Measurements from ENCODE around the gene MMP24OS.

MMP24OS gene

DNA sequence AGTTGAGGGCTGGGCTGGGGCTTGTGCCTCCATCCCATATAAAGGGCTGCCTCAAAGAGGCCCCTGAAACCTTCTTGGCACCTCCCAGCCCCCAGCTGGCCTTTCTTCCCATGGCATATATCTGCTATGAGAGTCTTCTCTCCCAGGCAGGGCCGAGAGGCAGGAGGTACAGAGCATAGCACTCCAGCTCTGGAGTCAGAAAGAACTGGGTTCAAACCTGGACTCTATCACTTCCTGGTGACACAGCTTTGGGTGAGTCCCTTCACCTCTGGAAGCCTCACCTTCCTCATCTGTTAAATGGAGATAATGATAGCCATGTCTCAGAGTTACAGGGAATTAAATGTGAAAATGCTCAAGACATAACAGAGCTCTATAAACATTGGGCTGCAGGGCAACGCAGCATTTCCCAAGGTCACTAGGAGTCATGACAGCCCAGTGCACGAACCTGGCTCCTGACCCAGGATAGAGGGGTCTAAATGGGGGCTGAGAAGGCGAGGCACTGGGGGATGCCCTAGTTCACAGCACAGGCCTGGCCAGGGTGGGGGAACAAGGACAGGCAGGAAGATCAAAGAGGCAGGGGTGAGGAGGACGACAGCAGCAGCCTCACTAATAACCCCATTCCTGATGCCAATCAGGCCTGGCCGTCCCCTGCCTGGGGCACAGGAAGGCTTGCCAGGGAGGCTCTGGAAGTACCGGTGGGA lies 12.4 kb upstream of the MMP24OS start:
- DNase-seq = no peak

DNA sequence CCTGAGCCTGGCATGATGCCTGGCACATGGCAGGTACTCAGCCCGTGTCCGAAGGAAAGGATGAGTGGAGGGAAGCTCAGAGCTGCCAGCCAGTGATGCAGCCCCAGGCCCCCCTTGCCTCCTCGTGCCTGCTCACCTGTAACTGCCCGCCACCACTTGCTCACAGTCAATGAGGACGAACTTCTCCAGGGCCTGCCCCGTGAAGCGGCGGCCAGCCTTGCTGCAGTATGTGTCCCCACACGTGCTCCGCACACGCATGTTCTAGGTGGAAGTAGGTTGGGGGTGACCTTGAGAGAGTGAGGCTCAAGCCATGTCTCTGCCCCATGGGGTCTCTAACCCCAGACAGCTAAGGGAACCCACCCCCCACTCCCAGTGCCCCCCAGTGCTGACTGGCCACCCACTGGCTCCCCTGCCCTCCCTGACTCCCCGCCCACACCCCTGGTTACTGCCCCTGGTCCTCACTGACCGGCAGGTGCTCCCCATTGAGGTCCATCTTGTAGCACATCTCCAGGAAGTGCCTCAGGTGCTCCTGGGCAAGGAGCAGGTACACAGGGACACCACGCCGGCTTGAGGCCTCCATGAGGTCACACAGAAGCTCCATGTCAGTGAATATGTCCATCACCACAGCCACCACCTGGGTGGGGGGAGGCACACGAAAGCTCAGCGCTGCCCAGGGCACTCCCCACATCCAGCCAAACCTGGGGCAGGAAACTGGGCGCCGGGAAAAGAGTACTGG lies 10.6 kb upstream of the MMP24OS start:
- no peak for DNase-seq

DNA sequence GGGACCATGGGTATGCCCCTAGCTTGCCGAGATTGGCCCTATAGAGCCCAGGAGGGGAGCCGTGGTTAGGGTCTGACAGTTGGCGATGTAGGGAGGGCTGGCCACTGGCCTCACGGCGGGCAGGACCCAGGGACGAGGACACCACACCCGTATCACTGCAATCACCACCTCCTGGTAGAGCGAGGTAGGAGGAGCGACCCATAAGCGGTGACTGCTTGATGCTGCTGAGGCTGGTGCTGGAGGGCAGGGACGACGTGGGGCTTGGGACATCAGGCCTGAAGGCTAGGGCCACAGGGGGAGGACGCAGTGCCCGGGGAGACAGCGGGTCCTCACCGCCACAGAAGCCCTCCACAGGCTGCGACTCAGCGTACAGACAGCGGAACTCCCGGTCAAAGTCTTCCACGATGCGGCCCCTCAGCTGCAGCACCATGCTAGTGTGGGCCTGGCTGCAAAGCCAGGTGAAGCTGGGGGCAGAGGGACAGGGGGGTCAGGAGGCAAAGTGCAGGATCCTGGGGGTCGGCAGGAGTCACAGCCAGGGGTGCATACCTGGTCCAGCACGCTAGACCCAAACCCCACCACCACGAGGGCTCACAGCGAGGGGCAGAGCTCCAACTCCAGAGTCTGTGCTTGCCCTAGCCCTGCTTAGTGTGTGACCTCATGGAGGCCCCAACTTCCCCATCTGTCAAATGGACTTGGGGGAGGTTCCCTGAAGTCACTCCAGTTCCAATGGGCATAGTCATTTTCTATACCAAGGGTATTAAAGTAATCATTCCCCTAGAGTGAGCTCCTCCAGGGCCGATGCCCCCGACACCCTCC lies 9.8 kb upstream of the MMP24OS start:
- no peak for DNase-seq

DNA sequence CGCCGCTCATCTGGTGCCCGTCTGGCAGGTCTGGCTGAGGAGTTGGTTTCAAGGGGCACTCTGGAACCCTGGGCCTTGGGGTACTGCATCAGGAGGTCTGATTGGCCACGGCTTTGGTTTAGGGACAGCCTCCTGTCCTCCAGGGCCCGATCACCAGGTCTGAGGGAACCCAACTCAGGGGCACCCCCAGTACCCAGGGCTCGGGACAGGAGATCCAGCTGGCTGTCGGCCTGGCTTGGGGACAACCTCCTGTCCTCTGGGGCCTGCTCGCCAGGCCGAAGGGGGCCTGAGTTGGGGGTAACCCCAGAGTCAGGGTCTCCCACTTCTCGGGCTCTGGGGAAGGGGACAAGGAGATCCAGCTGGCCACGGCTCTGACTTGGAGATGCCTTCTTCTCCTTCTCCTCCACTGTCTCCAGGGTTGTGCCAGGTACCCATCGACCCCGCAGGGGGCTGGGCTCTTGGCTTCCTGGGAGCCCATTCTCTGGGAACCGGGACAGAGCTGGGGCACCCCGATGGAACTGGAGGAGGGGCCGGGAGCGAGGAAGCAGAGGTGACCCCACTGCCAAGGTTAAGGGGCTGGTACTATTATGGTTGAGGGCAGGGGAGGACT lies 9.1 kb upstream of the MMP24OS start:
- DNase-seq = no peak

DNA sequence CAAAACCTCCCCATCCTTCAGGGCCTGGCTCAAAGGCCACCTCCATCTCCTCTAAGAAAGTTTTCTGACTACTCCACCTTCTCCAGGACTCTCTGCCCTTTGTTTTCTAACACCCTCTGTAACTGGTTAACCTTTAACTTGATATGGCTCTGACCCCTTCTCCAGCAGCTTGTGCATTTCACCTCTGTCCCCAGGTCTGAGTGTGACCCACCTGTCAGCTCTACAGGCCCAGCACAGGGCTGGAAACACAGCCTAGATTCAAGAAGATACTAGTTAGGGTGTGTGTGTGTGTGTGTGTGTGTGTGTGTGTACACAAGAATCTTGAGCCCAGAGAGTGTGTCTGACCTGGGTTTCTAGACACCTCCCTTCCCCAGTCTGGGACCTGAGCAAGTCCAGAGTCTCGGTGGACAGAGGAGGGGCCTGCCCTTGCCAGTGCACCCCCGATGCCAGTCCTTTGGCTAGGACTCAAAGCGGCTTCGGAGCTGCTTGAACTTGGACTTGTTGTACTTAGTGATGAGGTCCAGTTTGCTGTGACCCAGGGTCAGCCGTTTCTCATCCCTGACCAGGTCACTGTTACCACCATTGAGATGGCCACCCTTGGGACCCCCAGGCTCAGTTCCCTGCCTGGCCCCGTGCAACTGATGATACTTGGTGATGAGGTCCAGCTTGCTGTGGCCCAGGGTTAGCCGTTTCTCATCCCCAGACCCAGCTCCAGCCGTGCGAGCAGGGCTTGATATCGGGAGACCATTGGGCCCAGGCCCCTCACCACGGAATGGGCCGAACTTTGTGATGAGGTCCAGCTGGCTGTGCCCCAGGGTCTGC lies 8.4 kb upstream of the MMP24OS start:
- no peak for DNase-seq

DNA sequence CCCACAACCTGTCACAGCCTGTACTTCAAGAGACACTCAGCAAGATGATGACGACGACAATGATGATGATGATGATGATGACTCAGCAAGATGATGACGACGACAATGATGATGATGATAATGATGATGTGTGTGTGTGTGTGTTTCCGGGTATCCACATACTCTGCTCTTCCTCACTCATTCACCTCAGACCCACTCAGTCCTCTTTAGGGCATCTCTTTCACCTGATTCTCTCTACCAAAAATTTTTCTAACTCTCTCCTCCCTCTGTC lies 7.8 kb upstream of the MMP24OS start:
- DNase-seq = no peak

DNA sequence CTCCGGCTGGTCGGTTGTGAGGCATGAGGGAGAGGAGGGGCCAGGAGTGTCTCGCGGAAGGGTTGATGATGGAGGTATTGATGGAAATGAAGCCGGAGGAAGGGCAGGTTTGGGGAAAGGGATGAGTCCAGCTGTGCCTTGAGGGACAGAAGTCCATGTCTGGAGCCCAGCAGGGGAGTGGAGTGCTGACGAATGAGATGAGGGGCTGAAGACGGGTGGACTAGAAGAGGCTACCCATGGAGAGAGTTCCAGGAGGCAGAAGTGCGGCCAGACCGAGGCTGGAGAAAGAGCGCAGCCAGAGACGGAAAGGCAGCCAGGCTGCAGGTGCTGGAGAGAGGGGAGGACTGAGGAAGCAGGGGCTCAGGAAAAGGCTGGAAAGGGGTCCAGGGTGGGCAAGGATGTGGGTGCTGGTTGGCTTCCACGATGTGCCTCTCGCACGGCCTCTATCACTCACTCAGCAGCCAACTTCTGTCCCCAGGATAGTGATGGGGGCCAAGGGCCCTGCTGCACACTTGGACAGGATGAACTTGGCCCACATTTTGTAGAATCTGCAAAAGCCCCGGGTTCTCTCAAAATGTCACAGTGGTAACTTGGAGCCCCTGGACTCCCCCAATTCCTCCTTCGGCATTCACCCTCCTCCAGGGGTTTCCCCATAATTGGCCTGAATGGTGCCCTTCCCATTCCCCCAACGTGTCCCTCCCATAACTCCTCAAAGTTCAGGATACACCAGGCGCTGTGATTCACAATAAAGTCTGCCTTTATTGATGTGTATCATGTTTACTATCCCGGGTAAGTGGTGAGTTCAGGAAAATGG lies 7.3 kb upstream of the MMP24OS start:
- DNase-seq = no peak

DNA sequence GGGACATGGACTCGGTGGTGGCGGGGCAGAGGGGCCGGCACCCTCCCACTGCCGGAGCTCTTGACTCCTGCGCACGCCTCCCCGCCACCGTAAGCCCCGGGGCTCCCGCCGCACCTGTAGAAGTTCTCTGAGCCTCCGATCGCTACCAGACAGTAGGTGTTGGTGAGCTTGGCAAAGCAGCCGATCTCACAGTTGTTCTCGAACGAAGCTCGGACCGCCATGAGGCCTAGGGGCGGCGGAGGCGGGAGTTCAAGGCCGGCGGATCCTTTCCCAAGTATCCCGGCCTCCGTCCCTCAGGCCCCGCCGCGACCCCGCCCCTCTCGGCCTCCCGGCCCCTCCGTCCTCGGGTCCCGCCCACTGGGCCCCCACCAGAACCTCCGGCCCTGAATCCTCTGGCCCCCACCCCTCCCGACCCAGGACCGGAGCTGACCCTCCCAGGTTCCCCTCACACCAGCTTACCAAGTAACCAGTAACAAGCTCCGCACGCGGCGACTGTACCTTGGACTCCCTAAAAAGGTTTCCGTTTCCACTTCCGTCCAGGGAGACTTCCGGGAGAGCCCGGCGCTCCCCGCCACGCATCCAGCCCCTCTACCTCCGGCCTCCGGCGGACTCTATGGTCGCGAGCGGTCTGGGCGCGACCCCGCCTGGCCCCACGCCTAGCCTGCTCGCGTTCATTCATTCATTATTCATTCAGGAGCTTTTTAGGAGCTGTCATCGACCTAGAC lies 6.5 kb upstream of the MMP24OS start, which contains the start of gene EIF6:
Gene EIF6, minus strand, starts transcription at position 506 of the 725 bp plus-strand sequence. Its CDS starts 285 bp downstream, at position 221.
- peak; percentile 77 to 86 for DNase-seq

DNA sequence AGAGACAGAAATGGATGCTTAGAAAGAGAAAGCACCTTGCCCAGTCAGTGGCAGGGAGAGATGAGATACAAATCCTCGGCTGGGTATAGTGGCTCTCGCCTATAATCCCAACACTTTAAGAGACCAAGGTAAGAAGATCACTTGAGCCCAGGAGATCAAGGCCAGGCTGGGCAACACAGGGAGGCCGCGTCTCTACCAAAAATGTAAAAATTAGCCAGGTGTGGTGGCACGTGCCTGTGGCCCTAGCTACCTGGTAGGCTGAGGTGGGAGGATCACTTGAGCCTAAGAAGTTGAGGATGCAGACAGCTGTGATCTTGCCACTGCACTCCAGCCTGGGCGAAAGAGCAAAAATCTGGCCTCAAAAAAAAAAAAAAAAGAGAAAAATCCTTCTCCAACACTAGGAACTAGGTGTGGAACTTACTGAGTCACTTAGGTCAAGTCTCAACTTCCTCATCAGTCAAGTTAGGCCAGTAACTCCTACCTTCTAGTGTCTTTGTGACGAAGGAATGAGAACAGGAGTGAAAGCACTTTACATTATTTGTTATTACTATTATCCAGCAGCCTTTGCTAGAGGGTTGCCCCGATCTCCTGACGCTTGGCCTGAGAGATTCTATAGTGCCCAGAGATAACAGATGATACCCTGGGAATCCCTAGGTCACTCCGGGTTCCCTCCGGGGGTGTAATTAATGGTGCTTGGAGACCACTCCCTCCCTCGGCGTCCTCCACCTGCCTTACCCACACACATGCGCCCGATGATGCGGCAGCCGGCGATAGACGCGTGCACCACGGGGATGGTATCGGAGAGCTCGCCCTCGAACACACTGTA lies 5.7 kb upstream of the MMP24OS start:
- DNase-seq = no peak

DNA sequence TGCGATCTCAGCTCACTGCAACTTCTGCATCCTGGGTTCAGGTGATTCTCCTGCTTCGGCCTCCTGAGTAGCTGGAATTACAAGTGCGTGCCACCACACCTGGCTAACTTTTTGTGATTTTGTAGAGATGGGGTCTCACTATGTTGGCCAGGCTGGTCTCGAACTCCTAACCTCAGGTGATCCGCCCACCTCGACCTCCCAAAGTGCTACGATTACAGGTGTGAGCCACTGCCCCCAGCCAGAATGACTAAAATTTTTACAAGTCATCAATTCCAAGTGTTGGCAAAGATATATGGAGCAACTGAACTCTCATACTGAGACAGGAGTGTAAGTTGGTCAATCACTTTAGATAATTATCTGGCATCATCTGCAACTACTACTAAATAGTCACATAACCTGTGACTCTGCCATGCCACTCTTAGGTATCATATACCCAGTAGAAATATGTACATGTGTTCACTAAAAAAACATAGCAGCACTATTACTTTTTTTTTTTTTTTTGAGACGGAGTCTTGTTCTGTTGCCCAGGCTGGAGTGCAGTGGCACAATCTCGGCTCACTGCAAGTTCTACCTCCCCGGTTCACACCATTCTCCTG lies 3.7 kb upstream of the MMP24OS start:
- DNase-seq = no peak

DNA sequence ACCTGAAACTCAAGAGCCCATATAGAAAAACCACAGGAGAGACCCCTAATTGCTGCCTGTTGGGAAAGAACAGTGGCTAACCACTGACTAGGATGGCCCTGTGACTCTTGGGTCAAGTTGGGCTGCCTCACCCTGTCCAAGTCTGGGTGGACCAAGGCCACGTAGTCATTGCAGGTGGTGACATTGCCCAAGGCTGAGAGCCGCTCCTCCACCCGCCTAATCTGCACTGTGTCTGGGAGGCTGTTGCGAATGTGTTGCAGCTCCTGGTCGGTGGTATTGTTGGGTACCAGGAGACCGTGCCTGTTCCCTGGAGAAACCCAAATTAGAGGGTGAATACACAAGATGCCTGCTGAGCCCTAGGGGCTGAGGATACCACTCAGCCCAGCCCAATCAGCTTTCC lies 2.6 kb upstream of the MMP24OS start:
- no peak for DNase-seq

DNA sequence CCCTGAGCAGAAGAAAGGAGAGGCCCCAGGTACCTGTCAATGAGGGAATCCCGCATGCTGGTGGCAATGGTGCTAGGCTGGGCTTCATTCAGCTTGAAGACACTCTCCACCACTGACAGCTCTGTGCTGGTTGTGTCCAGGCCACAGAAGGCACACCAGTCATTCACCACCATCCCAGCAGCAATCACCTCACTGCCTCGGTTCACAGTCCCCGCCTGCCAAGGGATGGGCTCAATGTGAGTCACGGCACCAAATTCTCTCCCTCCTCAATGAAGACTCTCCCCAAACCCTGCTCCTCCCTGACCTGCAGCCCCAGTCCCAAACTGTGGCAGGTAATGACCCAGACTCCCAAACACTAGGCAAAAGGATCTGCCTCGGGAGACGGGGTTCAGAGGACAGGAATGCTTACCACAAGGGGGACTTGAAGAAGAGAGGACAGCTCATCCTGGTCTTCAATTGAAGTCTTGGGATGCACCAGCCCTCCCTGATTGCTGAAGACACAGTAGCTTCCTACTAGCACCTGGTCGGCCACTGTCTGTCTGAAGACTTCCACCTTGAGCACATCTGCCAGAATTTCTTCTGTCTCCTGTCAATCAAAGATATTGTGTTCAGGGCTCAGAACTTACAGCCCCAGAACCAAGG lies 1.7 kb upstream of the MMP24OS start:
- DNase-seq = no peak

DNA sequence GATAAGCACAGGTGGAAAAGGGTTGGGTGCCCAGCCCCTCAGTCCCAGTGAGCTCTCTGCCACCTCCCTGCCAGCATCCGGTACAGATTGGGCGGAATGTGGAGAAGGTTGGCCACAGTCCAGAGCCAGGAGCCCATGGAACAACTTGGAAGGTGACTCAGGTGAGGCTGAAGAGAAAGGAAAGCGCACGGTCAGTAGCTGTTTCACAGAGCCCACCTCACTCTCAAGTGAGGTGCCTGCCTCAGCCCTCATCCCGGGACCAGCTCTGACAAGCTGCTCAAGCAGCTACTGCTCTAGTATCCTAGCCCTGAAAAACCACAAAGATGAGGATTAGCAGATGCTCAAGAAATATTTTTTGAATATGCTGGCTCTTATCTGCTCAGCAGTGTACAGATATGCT lies 1.1 kb upstream of the MMP24OS start:
- no peak for DNase-seq

DNA sequence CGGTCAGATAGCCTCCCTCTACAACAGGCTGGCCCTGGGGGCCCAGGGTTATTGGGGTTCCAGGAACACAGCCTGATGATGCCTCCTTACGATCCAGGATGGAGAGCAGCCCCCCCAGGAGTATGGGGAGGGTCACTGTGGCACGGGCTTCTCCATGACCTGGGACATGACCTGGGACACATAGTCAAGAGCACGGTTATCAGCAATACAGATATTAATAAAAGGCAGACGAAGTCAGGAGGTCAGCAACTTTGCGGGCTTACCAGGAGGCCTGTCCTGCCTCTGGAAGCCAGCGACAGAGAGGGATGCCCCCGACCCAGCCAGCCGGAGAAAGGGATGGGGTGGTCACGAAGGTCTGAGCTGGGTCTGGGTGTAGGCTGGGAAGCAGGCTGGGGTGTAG lies 795 bp downstream of the MMP24OS start:
- DNase-seq = no peak

DNA sequence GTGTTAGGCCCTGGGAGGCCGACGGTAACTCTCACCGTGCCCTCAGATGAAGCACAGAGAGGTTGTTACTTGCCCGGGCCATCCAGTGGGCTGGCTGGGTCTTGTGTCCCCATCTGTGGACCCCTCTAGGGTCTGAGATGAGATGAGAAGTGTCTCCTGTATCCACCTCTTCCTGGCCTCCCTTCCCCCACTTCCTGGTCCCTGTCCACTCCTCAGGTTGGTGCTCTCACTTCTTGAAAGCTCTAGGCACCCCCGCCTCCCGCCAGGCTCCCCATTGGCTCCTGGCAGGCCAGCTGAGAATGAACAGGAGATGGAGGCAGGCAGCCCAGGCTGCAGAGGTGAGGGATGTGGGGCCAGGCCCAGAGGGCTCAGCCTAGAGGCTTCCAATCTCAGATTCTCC lies 1.5 kb downstream of the MMP24OS start:
- DNase-seq = no peak

DNA sequence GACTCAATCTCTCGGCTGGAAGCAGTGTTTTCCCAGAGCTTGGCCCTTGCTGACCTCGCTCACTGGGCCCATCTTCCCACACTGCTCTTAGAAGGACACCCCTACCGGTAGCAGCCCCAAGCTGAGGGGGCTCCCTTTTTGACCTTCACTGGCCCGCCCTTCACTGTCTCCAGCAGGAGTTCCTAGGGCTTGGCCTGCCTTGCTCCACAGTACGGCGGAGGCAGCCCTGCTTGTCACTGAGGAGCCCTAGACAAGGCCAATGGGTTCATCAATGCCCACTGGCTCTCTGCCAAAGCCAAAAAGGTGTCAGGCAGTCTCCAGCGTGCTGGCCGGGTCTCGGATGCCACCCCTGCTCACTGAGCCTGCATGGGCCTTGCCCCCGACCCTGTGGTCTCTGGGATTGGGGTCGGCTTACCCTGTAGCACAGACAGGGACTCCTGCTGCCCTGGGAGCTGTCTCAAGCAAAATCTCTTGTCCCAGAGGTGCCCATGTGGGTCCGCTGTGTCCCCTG lies 2.1 kb downstream of the MMP24OS start:
- no peak for DNase-seq

DNA sequence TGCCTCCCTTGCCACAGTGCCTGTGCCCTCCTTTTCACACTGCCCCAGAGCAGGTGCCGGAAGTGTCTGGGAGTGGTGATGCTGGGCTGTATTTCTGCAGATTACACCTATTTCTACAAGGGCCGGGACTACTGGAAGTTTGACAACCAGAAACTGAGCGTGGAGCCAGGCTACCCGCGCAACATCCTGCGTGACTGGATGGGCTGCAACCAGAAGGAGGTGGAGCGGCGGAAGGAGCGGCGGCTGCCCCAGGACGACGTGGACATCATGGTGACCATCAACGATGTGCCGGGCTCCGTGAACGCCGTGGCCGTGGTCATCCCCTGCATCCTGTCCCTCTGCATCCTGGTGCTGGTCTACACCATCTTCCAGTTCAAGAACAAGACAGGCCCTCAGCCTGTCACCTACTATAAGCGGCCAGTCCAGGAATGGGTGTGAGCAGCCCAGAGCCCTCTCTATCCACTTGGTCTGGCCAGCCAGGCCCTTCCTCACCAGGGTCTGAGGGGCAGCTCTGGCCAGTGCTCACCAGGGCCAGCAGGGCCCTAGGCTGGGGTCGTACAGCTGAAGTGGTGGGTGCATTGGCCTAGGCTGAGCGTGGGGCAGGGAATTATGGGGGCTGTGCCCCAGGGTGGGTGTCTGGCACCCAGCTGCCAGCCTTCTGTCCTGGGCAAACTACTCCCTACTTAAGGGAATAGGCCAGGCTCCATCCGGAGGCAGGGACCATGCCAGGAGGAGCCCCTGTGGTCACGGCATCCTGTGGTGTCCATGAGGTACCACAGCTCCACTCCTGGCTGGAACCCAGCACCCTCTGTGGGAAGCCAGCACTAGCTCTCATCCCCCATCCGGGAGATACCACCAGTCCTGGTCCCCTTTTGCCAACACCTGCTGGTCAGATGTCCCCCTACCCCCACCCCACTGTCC lies 3.5 kb downstream of the MMP24OS start:
- no peak for DNase-seq
